ENCODE data around the gene TMEM217. TPM values are rescaled to one million over a fixed set of nuclear protein-coding genes. Genes with fewer than 3 reads are reported as not detected.

Gene TMEM217
- total and polyA plus RNA-seq, 2 donors (not counting 1 experiment from before 2014, with no cell fraction given): 0.73 to 1.2 TPM

GRCh38 chr6:37283671-37284151, 25.8 kb upstream of the TMEM217 start:
- Mint-ChIP-seq H3K9me3 (ENCODE audit: insufficient read depth) (no peaks in the 10 kb centered on the region), H3K27ac (no peak overlapping the region), H3K27me3 (no peaks in the 10 kb centered on the region), H3K4me1 (peaks cover 10% of the 10 kb centered on the region), H3K4me3 (no peak overlapping the region)
- DNase-seq (no peak), ATAC-seq (ENCODE audit: low read depth) (no peak)
- H3K27ac ChIP-seq (ENCODE audit: low read length in 2 of 2): no peak overlapping the region
- no peak overlapping the region for H3K9ac ChIP-seq (ENCODE audit: low read length)
- peaks cover 2 to 75% of the 10 kb centered on the region in 2 experiments for H3K36me3 ChIP-seq (replicated peaks in 1 of 2; ENCODE audit: control extremely low read depth in 1 of 2, control insufficient read depth in 1 of 2, extremely low read depth in 1 of 2, insufficient read depth in 2 of 2, low read length in 1 of 2)
- no peaks in the 10 kb centered on the region for H3K27me3 ChIP-seq (replicated peaks in 1 of 4; ENCODE audit: control extremely low read depth in 1 of 4, control insufficient read depth in 3 of 4, insufficient read depth in 4 of 4, low read length in 3 of 4)
- CTCF ChIA-PET: no interaction called here
- no peak overlapping the region for H2AFZ ChIP-seq (ENCODE audit: insufficient read depth, low read depth, low read length, poor library complexity, severe bottlenecking)
- no peaks in the 10 kb centered on the region for H3K9me3 ChIP-seq (ENCODE audit: control extremely low read depth in 1 of 3, control insufficient read depth in 2 of 3, insufficient read depth in 1 of 3, low read length in 2 of 3)
- peaks cover 4% of the 10 kb centered on the region for H4K20me1 ChIP-seq (ENCODE audit: control insufficient read depth, insufficient read depth, low read length, poor library complexity, severe bottlenecking)
- no peak overlapping the region for H3K4me2 ChIP-seq (replicated peaks; ENCODE audit: low read depth, low read length, poor library complexity, severe bottlenecking)
- 86% methylated on average over 3 of the region's 3 CpGs for WGBS (ENCODE audit: insufficient coverage)
- peaks cover 11% of the 10 kb centered on the region for H3K79me2 ChIP-seq (ENCODE audit: control insufficient read depth, insufficient read depth, low read length)
- H3K4me3 ChIP-seq (ENCODE audit: control extremely low read depth in 1 of 5, extremely low read depth in 1 of 5, insufficient read depth in 1 of 5, low read depth in 2 of 5, low read length in 4 of 5): no peak overlapping the region
- TF ChIP-seq EZH2 (IDR thresholded peaks at IDR 0.05; ENCODE audit: borderline replicate concordance, insufficient read depth, low read depth, low read length, poor library complexity, severe bottlenecking) (no peak), CTCF (IDR thresholded peaks at IDR 0.05) (no peak)
- peaks cover 0 to 4% of the 10 kb centered on the region in 2 donors for H3K4me1 ChIP-seq (ENCODE audit: control insufficient read depth in 2 of 2, insufficient read depth in 2 of 2, low read length in 2 of 2)
- intact Hi-C loops (cut with micrococcal nuclease): no loop called here
- POLR2A ChIA-PET: no interaction called here

- Histone ChIP-seq H3K9me3 (ENCODE audit: control extremely low read depth in 1 of 3, control insufficient read depth in 2 of 3, insufficient read depth in 1 of 3, low read length in 2 of 3) (no peaks in the 10 kb centered on the region), H3K4me2 (replicated peaks; ENCODE audit: low read depth, low read length, poor library complexity, severe bottlenecking) (no peak overlapping the region), H2AFZ (ENCODE audit: insufficient read depth, low read depth, low read length, poor library complexity, severe bottlenecking) (no peak overlapping the region), H3K27me3 (replicated peaks in 1 of 4; ENCODE audit: control extremely low read depth in 1 of 4, control insufficient read depth in 3 of 4, insufficient read depth in 4 of 4, low read length in 3 of 4) (no peaks in the 10 kb centered on the region), H3K4me3 (ENCODE audit: control extremely low read depth in 1 of 5, extremely low read depth in 1 of 5, insufficient read depth in 1 of 5, low read depth in 2 of 5, low read length in 4 of 5) (no peak overlapping the region), H3K4me1 (ENCODE audit: control insufficient read depth in 2 of 2, insufficient read depth in 2 of 2, low read length in 2 of 2) (peaks cover 1 to 4% of the 10 kb centered on the region in 2 donors), H3K79me2 (ENCODE audit: control insufficient read depth, insufficient read depth, low read length) (peaks cover 16% of the 10 kb centered on the region), H3K9ac (ENCODE audit: low read length) (no peak overlapping the region), H3K36me3 (replicated peaks in 1 of 2; ENCODE audit: control extremely low read depth in 1 of 2, control insufficient read depth in 1 of 2, extremely low read depth in 1 of 2, insufficient read depth in 2 of 2, low read length in 1 of 2) (peaks cover 2 to 75% of the 10 kb centered on the region in 2 experiments), H4K20me1 (ENCODE audit: control insufficient read depth, insufficient read depth, low read length, poor library complexity, severe bottlenecking) (peaks cover 4% of the 10 kb centered on the region), H3K27ac (ENCODE audit: low read length in 2 of 2) (no peak overlapping the region)
- ChIA-PET POLR2A (no interaction called here), CTCF (no interaction called here)
- intact Hi-C loops (cut with micrococcal nuclease): no loop called here
- DNase-seq (no peak), ATAC-seq (ENCODE audit: low read depth) (no peak)
- peaks cover 11% of the 10 kb centered on the region for H3K4me1 Mint-ChIP-seq
- WGBS (ENCODE audit: insufficient coverage): no CpG with 5 or more reads among the region's 3 CpGs
- no peaks in the 10 kb centered on the region for H3K9me3 Mint-ChIP-seq (ENCODE audit: insufficient read depth)
- TF ChIP-seq CTCF (IDR thresholded peaks at IDR 0.05) (no peak), EZH2 (IDR thresholded peaks at IDR 0.05; ENCODE audit: borderline replicate concordance, insufficient read depth, low read depth, low read length, poor library complexity, severe bottlenecking) (no peak)
- H3K27ac Mint-ChIP-seq: no peak overlapping the region
- no peaks in the 10 kb centered on the region for H3K27me3 Mint-ChIP-seq
- no peak overlapping the region for H3K4me3 Mint-ChIP-seq
Observed at GRCh38 chr6:37283268-37283667, 25.3 kb upstream of the TMEM217 start.

Measured in B cell (primary cell).